MG63 (cell line): ENCODE measurements around the gene FGG. TPM values are rescaled to one million over a fixed set of nuclear protein-coding genes. Genes with fewer than 3 reads are reported as not detected.

Experiments used
- DNase-seq: peaks from one replicate; pipeline ENCODE4 v3.0.0-alpha.2; 2020
- H3K27me3 ChIP-seq: fragments of 250-450 bp; sonication (Bioruptor Pico); 2 replicates; pipeline ENCODE4 v1.5.1; 2020; ENCODE audit warnings: mild to moderate bottlenecking, moderate library complexity
- H3K36me3 ChIP-seq: fragments of 250-450 bp; sonication (Bioruptor Pico); 2 replicates; pipeline ENCODE4 v1.5.1; 2020; ENCODE audit warnings: mild to moderate bottlenecking, moderate library complexity
- H3K4me3 ChIP-seq: fragments of 250-450 bp; sonication (Bioruptor Pico); 2 replicates; pipeline ENCODE4 v1.5.1; 2020; ENCODE audit warnings: mild to moderate bottlenecking, moderate library complexity
- H3K9me3 ChIP-seq: fragments of 250-450 bp; sonication (Bioruptor Pico); 2 replicates; pipeline ENCODE4 v1.5.1; 2020; ENCODE audit warnings: mild to moderate bottlenecking, moderate library complexity
- total RNA-seq: library from RNA; depleted of rRNA; stranded (reverse); fragments of >200 nt; shearing (Covaris generic); gene quantifications from 2 replicates; pipeline ENCODE4 v1.2.3, GENCODE V29; 2014; ENCODE audit warnings: low replicate concordance; rRNA removed

Gene FGG
- total RNA-seq, 1 experiment from 2014 or later: not detected

- H3K36me3 ChIP-seq: no peaks in the 10 kb centered on the region
These were observed 39.1 kb downstream of the FGG start for GRCh38 chr4:154573190-154573870.

GRCh38 chr4:154569584-154569983 lies 42.9 kb downstream of the FGG start:
- no peaks in the 10 kb centered on the region for H3K9me3 ChIP-seq
- no peak for DNase-seq
- no peak overlapping the region for H3K4me3 ChIP-seq
- H3K27me3 ChIP-seq: no peaks in the 10 kb centered on the region
- no peaks in the 10 kb centered on the region for H3K36me3 ChIP-seq

More at GRCh38 chr4:154573190-154573870, 39.1 kb downstream of the FGG start:
- Histone ChIP-seq H3K4me3 (no peak overlapping the region), H3K27me3 (no peaks in the 10 kb centered on the region), H3K9me3 (no peaks in the 10 kb centered on the region)
- DNase-seq: no peak

DNA sequence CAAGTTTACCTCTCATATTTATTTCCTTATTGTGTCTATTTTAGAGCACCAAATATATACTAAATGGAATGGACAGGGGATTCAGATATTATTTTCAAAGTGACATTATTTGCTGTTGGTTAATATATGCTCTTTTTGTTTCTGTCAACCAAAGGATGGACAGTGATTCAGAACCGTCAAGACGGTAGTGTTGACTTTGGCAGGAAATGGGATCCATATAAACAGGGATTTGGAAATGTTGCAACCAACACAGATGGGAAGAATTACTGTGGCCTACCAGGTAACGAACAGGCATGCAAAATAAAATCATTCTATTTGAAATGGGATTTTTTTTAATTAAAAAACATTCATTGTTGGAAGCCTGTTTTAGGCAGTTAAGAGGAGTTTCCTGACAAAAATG lies 43.4 kb downstream of the FGG start:
- Histone ChIP-seq H3K9me3 (no peaks in the 10 kb centered on the region), H3K27me3 (no peaks in the 10 kb centered on the region), H3K4me3 (no peak overlapping the region), H3K36me3 (no peaks in the 10 kb centered on the region)
- DNase-seq: no peak

- no peaks in the 10 kb centered on the region for H3K36me3 ChIP-seq
- no peak overlapping the region for H3K4me3 ChIP-seq
- DNase-seq: peak; percentile 17
- H3K9me3 ChIP-seq: no peaks in the 10 kb centered on the region
- no peaks in the 10 kb centered on the region for H3K27me3 ChIP-seq
These were observed 45.7 kb downstream of the FGG start for GRCh38 chr4:154566639-154567204.

DNA sequence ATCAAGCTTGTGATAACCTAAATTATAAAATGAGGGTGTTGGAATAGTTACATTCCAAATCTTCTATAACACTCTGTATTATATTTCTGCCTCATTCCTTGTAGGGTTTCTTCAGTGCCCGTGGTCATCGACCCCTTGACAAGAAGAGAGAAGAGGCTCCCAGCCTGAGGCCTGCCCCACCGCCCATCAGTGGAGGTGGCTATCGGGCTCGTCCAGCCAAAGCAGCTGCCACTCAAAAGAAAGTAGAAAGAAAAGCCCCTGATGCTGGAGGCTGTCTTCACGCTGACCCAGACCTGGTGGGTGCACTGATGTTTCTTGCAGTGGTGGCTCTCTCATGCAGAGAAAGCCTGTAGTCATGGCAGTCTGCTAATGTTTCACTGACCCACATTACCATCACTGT lies 46.8 kb downstream of the FGG start:
- Histone ChIP-seq H3K9me3 (no peaks in the 10 kb centered on the region), H3K4me3 (no peak overlapping the region), H3K27me3 (no peaks in the 10 kb centered on the region), H3K36me3 (no peaks in the 10 kb centered on the region)
- no peak for DNase-seq

DNA sequence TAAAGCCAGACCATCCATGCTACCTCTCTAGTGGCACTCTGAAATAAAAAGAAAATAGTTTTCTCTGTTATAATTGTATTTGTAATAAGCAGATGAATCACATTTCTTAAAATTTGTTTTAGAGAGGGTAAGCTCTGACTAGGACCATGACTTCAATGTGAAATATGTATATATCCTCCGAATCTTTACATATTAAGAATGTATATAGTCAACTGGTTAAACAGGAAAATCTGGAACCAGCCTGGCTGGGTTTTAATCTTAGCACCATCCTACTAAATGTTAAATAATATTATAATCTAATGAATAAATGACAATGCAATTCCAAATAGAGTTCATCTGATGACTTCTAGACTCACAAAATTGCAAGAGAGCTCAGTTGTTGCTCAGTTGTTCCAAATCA lies 48.1 kb downstream of the FGG start:
- H3K4me3 ChIP-seq: no peak overlapping the region
- H3K27me3 ChIP-seq: no peaks in the 10 kb centered on the region
- H3K9me3 ChIP-seq: no peaks in the 10 kb centered on the region
- no peak for DNase-seq
- H3K36me3 ChIP-seq: no peaks in the 10 kb centered on the region

DNA sequence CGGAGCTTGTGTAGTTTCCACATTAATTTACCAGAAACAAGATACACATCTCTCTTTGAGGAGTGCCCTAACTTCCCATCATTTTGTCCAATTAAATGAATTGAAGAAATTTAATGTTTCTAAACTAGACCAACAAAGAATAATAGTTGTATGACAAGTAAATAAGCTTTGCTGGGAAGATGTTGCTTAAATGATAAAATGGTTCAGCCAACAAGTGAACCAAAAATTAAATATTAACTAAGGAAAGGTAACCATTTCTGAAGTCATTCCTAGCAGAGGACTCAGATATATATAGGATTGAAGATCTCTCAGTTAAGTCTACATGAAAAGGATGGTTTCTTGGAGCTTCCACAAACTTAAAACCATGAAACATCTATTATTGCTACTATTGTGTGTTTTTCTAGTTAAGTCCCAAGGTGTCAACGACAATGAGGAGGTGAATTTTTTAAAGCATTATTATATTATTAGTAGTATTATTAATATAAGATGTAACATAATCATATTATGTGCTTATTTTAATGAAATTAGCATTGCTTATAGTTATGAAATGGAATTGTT lies 49.7 kb downstream of the FGG start, which contains the start of gene FGB:
Gene FGB (plus strand): TSS at position 315 of the 558 bp plus-strand sequence. CDS start 8 bp downstream, at position 323.
- H3K36me3 ChIP-seq: no peaks in the 10 kb centered on the region
- H3K9me3 ChIP-seq: no peaks in the 10 kb centered on the region
- no peaks in the 10 kb centered on the region for H3K27me3 ChIP-seq
- DNase-seq: no peak
- no peak within 1 kb of the TSS for H3K4me3 ChIP-seq

DNA sequence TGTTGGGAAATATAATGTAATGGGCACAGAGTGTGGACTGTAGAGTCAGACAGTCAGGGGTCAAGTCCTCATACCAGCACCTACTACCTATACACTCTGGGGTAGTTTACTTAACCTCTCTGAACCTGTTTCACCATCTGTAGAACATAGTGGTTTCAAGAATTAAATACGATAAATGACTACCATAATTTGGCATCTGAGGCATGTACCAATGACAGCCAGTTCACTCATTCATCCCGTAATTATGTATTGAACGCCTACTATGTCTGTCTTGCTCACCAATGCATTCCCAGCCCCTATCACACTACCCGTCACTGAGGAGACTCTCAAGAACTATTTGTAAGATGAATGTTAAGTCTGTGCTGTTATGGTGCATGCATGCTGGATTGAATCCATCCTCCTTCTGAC lies 51.6 kb downstream of the FGG start:
- DNase-seq: no peak
- Histone ChIP-seq H3K27me3 (no peaks in the 10 kb centered on the region), H3K9me3 (no peaks in the 10 kb centered on the region), H3K4me3 (no peak overlapping the region), H3K36me3 (no peaks in the 10 kb centered on the region)

GRCh38 chr4:154560419-154560801 lies 52.0 kb downstream of the FGG start:
- Histone ChIP-seq H3K9me3 (no peaks in the 10 kb centered on the region), H3K36me3 (no peaks in the 10 kb centered on the region), H3K27me3 (no peaks in the 10 kb centered on the region), H3K4me3 (no peak overlapping the region)
- no peak for DNase-seq

GRCh38 chr4:154559494-154560418 lies 52.7 kb downstream of the FGG start:
- Histone ChIP-seq H3K9me3 (no peaks in the 10 kb centered on the region), H3K4me3 (no peak overlapping the region), H3K36me3 (no peaks in the 10 kb centered on the region), H3K27me3 (no peaks in the 10 kb centered on the region)
- DNase-seq: no peak

- Histone ChIP-seq H3K36me3 (no peaks in the 10 kb centered on the region), H3K4me3 (no peak overlapping the region), H3K9me3 (no peaks in the 10 kb centered on the region), H3K27me3 (no peaks in the 10 kb centered on the region)
- DNase-seq: no peak
These were observed 53.3 kb downstream of the FGG start for GRCh38 chr4:154559141-154559493.

Other genes with a start within 250 kb of the FGG start
- gene DCHS2, start 120.9 kb downstream of the FGG start, total RNA-seq: under 0.01 and 0.07 TPM in 2 replicates
- 62.1 and 76.8 TPM in 2 replicates for gene PLRG1, start 62.3 kb downstream of the FGG start, total RNA-seq
- gene FGB, start 49.6 kb downstream of the FGG start, total RNA-seq: not detected in 2 replicates
- not detected in 2 replicates for gene FGA, start 21.9 kb downstream of the FGG start, total RNA-seq
- gene LRAT, start 131.3 kb upstream of the FGG start, total RNA-seq: not detected in 2 replicates
- gene RBM46, start 168.6 kb upstream of the FGG start, total RNA-seq: not detected in 2 replicates